Measurements from ENCODE around the gene NCOR2. TPM values are rescaled to one million over a fixed set of nuclear protein-coding genes. Genes with fewer than 3 reads are reported as not detected.

NCOR2 gene
- total and polyA plus RNA-seq, 7 donors, result 44.1 to 164 (median 134) TPM

DNA sequence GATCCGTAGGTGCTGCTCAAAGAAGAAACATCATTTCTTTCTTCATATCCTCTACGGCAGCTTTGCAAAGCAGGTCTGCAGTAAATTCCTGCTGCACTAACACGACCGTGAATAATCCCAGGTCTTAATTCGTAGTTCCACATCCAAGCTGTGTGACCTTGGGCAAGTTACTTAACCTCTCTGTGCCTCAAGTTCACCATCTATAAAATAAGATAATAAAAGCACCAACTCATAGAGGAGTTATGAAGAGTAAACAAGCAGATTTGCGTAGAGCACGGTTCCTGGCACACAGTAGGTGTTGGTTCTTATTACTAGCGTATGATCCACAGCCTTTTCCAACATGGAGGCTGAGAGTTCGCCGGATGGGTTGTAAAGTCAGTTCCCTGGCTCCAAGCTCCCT is 3.6 kb downstream of the NCOR2 start:
- ATAC-seq, result no peak
- Histone ChIP-seq H3K36me3 (ENCODE audit: insufficient read depth in 1 of 2, low read depth in 1 of 2) (no peaks in the 10 kb centered on the region), H3K4me3 (no peak overlapping the region), H3K4me1 (peaks cover 50% of the 10 kb centered on the region), H3K27ac (no peak overlapping the region), H3K27me3 (ENCODE audit: insufficient read depth in 3 of 3, low read length in 2 of 3) (no peaks in the 10 kb centered on the region), H3K9me3 (no peaks in the 10 kb centered on the region)
- intact Hi-C loops (cut with DNase I), result no loop called here
- WGBS, 3 donors, result 76 to 87% (median 81%) methylated on average over 10 of the region's 10 CpGs
- no peak for DNase-seq
- TF ChIP-seq, protein P1, sequence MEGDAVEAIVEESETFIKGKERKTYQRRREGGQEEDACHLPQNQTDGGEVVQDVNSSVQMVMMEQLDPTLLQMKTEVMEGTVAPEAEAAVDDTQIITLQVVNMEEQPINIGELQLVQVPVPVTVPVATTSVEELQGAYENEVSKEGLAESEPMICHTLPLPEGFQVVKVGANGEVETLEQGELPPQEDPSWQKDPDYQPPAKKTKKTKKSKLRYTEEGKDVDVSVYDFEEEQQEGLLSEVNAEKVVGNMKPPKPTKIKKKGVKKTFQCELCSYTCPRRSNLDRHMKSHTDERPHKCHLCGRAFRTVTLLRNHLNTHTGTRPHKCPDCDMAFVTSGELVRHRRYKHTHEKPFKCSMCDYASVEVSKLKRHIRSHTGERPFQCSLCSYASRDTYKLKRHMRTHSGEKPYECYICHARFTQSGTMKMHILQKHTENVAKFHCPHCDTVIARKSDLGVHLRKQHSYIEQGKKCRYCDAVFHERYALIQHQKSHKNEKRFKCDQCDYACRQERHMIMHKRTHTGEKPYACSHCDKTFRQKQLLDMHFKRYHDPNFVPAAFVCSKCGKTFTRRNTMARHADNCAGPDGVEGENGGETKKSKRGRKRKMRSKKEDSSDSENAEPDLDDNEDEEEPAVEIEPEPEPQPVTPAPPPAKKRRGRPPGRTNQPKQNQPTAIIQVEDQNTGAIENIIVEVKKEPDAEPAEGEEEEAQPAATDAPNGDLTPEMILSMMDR (IDR thresholded peaks at IDR 0.05), result no peak

DNA sequence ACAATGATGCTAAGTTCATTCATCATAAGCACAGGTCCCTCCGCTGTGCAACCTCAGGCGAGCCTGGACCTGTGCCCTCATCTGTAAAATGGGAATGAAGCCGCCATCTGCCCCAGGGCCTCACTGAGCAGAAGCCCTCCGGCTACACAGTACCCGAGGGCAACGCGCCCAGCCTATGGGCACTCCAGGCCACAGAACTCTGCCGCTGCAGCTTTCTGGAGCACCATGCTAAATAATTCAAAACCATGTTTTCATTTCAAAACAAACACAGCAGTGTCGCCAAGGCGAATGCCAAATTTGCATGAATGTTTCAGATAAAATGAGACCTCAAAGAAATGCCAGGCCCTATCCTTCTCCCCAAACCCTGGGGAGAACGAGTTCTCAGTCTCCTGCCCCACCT is 4.0 kb downstream of the NCOR2 start:
- TF ChIP-seq, protein P1 (IDR thresholded peaks at IDR 0.05), result no peak
- Histone ChIP-seq H3K27ac (no peak overlapping the region), H3K9me3 (no peaks in the 10 kb centered on the region), H3K4me3 (no peak overlapping the region), H3K27me3 (ENCODE audit: insufficient read depth in 3 of 3, low read length in 2 of 3) (no peaks in the 10 kb centered on the region), H3K4me1 (peaks cover 50% of the 10 kb centered on the region), H3K36me3 (ENCODE audit: insufficient read depth in 1 of 2, low read depth in 1 of 2) (no peaks in the 10 kb centered on the region)
- no peak for DNase-seq
- 65 to 82% (median 76%) methylated on average over 11 of the region's 11 CpGs for WGBS, 3 donors
- intact Hi-C loops (cut with DNase I), result no loop called here
- no peak for ATAC-seq

DNA sequence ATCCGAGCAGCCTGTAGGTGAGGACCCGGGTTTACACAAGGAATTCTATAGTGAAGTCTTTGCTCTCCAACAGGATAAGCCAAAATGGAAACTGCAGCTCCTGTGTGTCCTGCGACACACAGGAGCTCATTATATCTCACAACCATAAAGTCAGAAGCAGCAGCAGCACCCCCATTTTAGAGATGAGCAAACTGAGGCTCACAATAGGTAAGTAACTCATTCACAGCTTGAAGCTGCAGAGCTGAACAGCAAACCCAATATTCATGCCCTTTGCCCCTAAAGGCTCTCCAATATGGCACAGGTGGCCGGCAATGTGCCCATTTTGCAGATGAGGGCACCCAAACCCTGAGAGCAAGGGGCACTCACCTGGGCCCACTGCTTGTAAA is 4.6 kb downstream of the NCOR2 start:
- Histone ChIP-seq H3K4me1 (peaks cover 47% of the 10 kb centered on the region), H3K9me3 (no peaks in the 10 kb centered on the region), H3K27me3 (ENCODE audit: insufficient read depth in 3 of 3, low read length in 2 of 3) (no peaks in the 10 kb centered on the region), H3K4me3 (no peak overlapping the region), H3K36me3 (ENCODE audit: insufficient read depth in 1 of 2, low read depth in 1 of 2) (no peaks in the 10 kb centered on the region), H3K27ac (no peak overlapping the region)
- no peak for ATAC-seq
- DNase-seq, result no peak
- WGBS, 3 donors, result 87 to 90% (median 89%) methylated on average over 4 of the region's 4 CpGs
- intact Hi-C loops (cut with DNase I), result no loop called here
- TF ChIP-seq, protein P1 (IDR thresholded peaks at IDR 0.05), result no peak

DNA sequence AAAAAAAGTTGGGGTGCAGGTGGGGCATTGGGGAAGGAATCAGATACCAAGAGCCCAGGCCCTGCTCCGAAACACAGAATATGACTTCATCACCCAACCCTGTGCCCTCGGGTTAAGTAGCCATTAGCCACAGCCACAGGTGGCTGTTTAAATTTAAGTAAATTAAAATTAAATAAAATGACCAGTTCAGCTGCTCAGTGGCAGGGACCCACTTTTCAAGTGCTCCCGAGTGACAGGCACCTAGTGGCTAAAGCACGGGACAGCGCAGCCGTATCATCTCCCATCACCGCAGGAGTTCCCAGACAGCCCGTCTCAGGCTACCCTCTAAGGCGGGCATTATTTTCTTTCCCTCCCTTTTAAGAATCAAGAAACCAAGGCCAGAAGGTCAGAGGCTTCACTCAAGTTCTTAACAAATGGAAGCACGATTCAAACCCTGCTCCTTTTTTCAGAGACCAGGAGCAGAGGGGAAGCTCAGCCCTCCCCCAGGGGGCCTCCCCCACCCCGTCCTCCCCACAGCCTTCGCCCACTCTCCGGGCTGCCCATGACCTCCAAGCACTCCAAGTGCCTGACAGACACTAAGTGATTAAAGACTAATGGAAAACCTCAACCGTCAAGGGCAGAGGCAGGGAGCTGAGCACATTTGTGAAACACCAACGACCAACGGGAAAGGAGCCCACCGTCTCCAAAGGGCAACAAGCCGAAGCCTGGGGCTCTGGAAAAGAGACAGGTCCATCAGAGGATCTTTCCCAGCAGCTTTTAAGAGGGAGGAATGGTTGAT is 5.2 kb downstream of the NCOR2 start:
- DNase-seq (no peak), ATAC-seq (no peak)
- H3K4me3 ChIP-seq, result no peak overlapping the region
- 79 to 84% (median 80%) methylated on average over 18 of the region's 18 CpGs for WGBS, 3 donors
- TF ChIP-seq, protein P1 (IDR thresholded peaks at IDR 0.05), result no peak
- intact Hi-C loops (cut with DNase I), result no loop called here
- no peaks in the 10 kb centered on the region for H3K27me3 ChIP-seq (ENCODE audit: insufficient read depth in 3 of 3, low read length in 2 of 3)
- no peaks in the 10 kb centered on the region for H3K9me3 ChIP-seq
- no peaks in the 10 kb centered on the region for H3K36me3 ChIP-seq (ENCODE audit: insufficient read depth in 1 of 2, low read depth in 1 of 2)
- H3K4me1 ChIP-seq, result peaks cover 49% of the 10 kb centered on the region
- H3K27ac ChIP-seq, result no peak overlapping the region

DNA sequence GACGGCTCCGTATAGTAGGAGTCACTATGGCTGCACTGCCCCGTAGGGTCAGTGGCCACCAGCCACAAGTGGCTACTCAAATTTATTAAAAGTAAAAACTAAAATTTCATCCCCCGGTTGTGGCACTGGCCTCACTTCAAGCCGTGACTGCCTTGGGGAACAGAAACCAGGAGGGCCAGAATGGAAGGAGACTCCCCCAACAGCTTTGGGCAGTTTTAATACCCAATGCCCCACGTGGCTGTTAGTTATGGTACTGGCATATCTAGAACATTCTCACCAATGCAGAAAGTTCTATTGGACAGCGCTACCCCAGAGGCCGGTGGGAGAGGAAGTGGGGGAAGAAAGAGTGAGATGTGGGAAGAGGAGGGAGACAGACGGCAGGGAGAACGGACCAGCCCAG is 6.2 kb downstream of the NCOR2 start:
- H3K27me3 ChIP-seq (ENCODE audit: insufficient read depth in 3 of 3, low read length in 2 of 3), result no peaks in the 10 kb centered on the region
- H3K4me3 ChIP-seq, result no peak overlapping the region
- WGBS, 3 donors, result 64 to 75% (median 68%) methylated on average over 10 of the region's 10 CpGs
- DNase-seq (no peak), ATAC-seq (no peak)
- TF ChIP-seq, protein P1 (IDR thresholded peaks at IDR 0.05), result no peak
- H3K9me3 ChIP-seq, result no peaks in the 10 kb centered on the region
- intact Hi-C loops (cut with DNase I), result no loop called here
- no peak overlapping the region for H3K27ac ChIP-seq
- H3K36me3 ChIP-seq (ENCODE audit: insufficient read depth in 1 of 2, low read depth in 1 of 2), result no peaks in the 10 kb centered on the region
- peaks cover 54% of the 10 kb centered on the region for H3K4me1 ChIP-seq
